IMR-90 (cell line): ENCODE data around the gene ELAC1. TPM values are rescaled to one million over a fixed set of nuclear protein-coding genes. Genes with fewer than 3 reads are reported as not detected.

ENCODE experiments used
- ATAC-seq: fragments of 200-7000 bp; cut with Tn5 transposase; 2 replicates; pipeline ENCODE4 v1.9.1; 2020; ENCODE audit warnings: low read depth, mild to moderate bottlenecking, moderate library complexity
- BruUV-seq: library from RNA; stranded (reverse); fragments of 400-500 nt; replicated peaks from 2 replicates; lab custom pipeline; 2021; lab: Mats Ljungman, UMichigan
- CTCF ChIA-PET: fragments of 300-600 bp; formaldehyde crosslinking; extraction: SDS; loops from one replicate; lab custom pipeline; 2021; ENCODE audit warnings: antibody characterized with exemption; lab: Yijun Ruan, JAX
- POLR2A ChIA-PET: fragments of 300-600 bp; sonication (Branson Sonifier 250); formaldehyde crosslinking; loops from one replicate; lab custom pipeline; 2022; ENCODE audit warnings: antibody characterized with exemption; ENCODE audit not compliant: unreplicated experiment; lab: Charles Lee
- DNase-seq: peaks from one replicate; pipeline ENCODE4 v3.0.0; 2013
- H2AFZ ChIP-seq: replicated peaks from 2 replicates; pipeline ENCODE3; 2013; ENCODE audit warnings: low read length, mild to moderate bottlenecking; ENCODE audit not compliant: poor library complexity
- H2AK5ac ChIP-seq: 2 replicates; pipeline ENCODE4 v1.6.1; 2013; ENCODE audit warnings: low read depth, low read length, inconsistent platforms
- H2AK9ac ChIP-seq: replicated peaks from 2 replicates; pipeline ENCODE3; 2013; ENCODE audit warnings: mild to moderate bottlenecking, low read depth, low read length, moderate library complexity; ENCODE audit not compliant: poor library complexity
- H2BK120ac ChIP-seq: 2 replicates; pipeline ENCODE4 v1.6.1; 2013; ENCODE audit warnings: low read depth, low read length, inconsistent platforms
- H2BK15ac ChIP-seq: 3 replicates; pipeline ENCODE4 v1.6.1; 2013; ENCODE audit warnings: low read depth, low read length, inconsistent platforms
- H2BK20ac ChIP-seq: 2 replicates; pipeline ENCODE4 v1.6.1; 2013; ENCODE audit warnings: low read depth, mild to moderate bottlenecking, inconsistent platforms, low read length, moderate library complexity
- H2BK5ac ChIP-seq: 2 replicates; pipeline ENCODE4 v1.6.1; 2013; ENCODE audit warnings: mild to moderate bottlenecking, low read depth, low read length, inconsistent platforms; ENCODE audit not compliant: poor library complexity, severe bottlenecking
- H3K14ac ChIP-seq: replicated peaks from 2 replicates; pipeline ENCODE4 v1.6.1; 2013; ENCODE audit warnings: low read depth, low read length, inconsistent platforms
- H3K18ac ChIP-seq: 2 replicates; pipeline ENCODE4 v1.6.1; 2013; ENCODE audit warnings: low read depth, low read length, control low read depth
- H3K23ac ChIP-seq: 2 replicates; pipeline ENCODE4 v1.6.1; 2013; ENCODE audit warnings: low read depth, low read length, inconsistent platforms
- H3K27ac ChIP-seq: 2 replicates; pipeline ENCODE4 v1.5.1; 2013; ENCODE audit warnings: mild to moderate bottlenecking, control low read depth, low read length; ENCODE audit not compliant: insufficient read depth
- H3K27me3 ChIP-seq: 2 replicates; pipeline ENCODE4 v1.6.1; 2013; ENCODE audit warnings: low read length; ENCODE audit not compliant: control insufficient read depth, insufficient read depth
- H3K36me3 ChIP-seq: 2 replicates; pipeline ENCODE4 v1.6.1; 2013; ENCODE audit warnings: low read length, mixed read lengths; ENCODE audit not compliant: control insufficient read depth, insufficient read depth
- H3K4ac ChIP-seq: 2 replicates; pipeline ENCODE4 v1.6.1; 2013; ENCODE audit warnings: low read depth, low read length, inconsistent platforms
- H3K4me1 ChIP-seq: 2 replicates; pipeline ENCODE4 v1.6.1; 2013; ENCODE audit warnings: low read length, mixed read lengths; ENCODE audit not compliant: control insufficient read depth, insufficient read depth
- H3K4me2 ChIP-seq: 2 replicates; pipeline ENCODE4 v1.6.1; 2013; ENCODE audit warnings: low read depth, mild to moderate bottlenecking, control low read depth, low read length, moderate library complexity
- H3K4me3 ChIP-seq: 2 replicates; pipeline ENCODE4 v1.5.1; 2013; ENCODE audit warnings: low read depth, mild to moderate bottlenecking, control low read depth, low read length, moderate library complexity; ENCODE audit not compliant: insufficient read depth
- H3K56ac ChIP-seq: 2 replicates; pipeline ENCODE4 v1.6.1; 2013; ENCODE audit warnings: low read length, inconsistent platforms; ENCODE audit not compliant: insufficient read depth; ENCODE audit errors: extremely low read depth
- H3K79me1 ChIP-seq, 2 experiments: 2 replicates each; pipeline ENCODE4 v1.6.1; 2013; ENCODE audit warnings: low read length in 2 of 2, inconsistent platforms in 1 of 2, low read depth in 1 of 2
- H3K9ac ChIP-seq: 2 replicates; pipeline ENCODE4 v1.6.1; 2013; ENCODE audit warnings: low read depth, low read length, control low read depth
- H3K9me1 ChIP-seq: 2 replicates; pipeline ENCODE4 v1.6.1; 2013; ENCODE audit warnings: low read length, inconsistent platforms; ENCODE audit not compliant: insufficient read depth
- H3K9me3 ChIP-seq: 2 replicates; pipeline ENCODE4 v1.6.1; 2013; ENCODE audit warnings: low read length; ENCODE audit not compliant: control insufficient read depth, insufficient read depth
- H4K20me1 ChIP-seq: 2 replicates; pipeline ENCODE4 v1.6.1; 2013; ENCODE audit warnings: low read length, inconsistent platforms; ENCODE audit not compliant: insufficient read depth
- H4K5ac ChIP-seq: 2 replicates; pipeline ENCODE4 v1.6.1; 2013; ENCODE audit warnings: mild to moderate bottlenecking, low read depth, low read length, control low read depth
- H4K8ac ChIP-seq, 2 experiments: 2 replicates each; pipeline ENCODE4 v1.6.1; 2013; ENCODE audit warnings: low read depth in 2 of 2, low read length in 2 of 2, control low read depth in 1 of 2, inconsistent platforms in 1 of 2
- H4K91ac ChIP-seq: 2 replicates; pipeline ENCODE4 v1.6.1; 2013; ENCODE audit warnings: low read depth, low read length, inconsistent platforms; ENCODE audit not compliant: insufficient read depth
- BHLHE40 ChIP-seq: fragments of 150-350 bp; IDR thresholded peaks from 2 replicates; pipeline ENCODE4 v1.6.1; 2016; ENCODE audit warnings: mild to moderate bottlenecking, low read depth, low read length
- CEBPB ChIP-seq: IDR thresholded peaks from 2 replicates; pipeline ENCODE4 v1.6.1; 2012; ENCODE audit warnings: low read depth, low read length, improper control_type of control experiment
- CHD1 ChIP-seq: IDR thresholded peaks from 2 replicates; pipeline ENCODE4 v1.6.1; 2012; ENCODE audit warnings: low read depth, low read length, improper control_type of control experiment
- CTCF ChIP-seq: conservative IDR thresholded peaks from 2 replicates; pipeline ENCODE4 v1.5.1; 2012; ENCODE audit warnings: mild to moderate bottlenecking, low read depth, low read length, improper control_type of control experiment
- ELK1 ChIP-seq: fragments of 150-350 bp; IDR thresholded peaks from 2 replicates; pipeline ENCODE4 v1.6.1; 2016; ENCODE audit warnings: low read depth, mild to moderate bottlenecking, low read length, moderate library complexity, borderline replicate concordance
- FOS ChIP-seq: fragments of 150-350 bp; IDR thresholded peaks from 2 replicates; pipeline ENCODE4 v1.6.1; 2016; ENCODE audit warnings: low read depth, low read length
- MAFK ChIP-seq: IDR thresholded peaks from 2 replicates; pipeline ENCODE4 v1.6.1; 2012; ENCODE audit warnings: low read depth, low read length, improper control_type of control experiment
- MAZ ChIP-seq: IDR thresholded peaks from 2 replicates; pipeline ENCODE4 v1.6.1; 2012; ENCODE audit warnings: low read depth, mild to moderate bottlenecking, low read length, improper control_type of control experiment, moderate library complexity, borderline replicate concordance
- MXI1 ChIP-seq: IDR thresholded peaks from 2 replicates; pipeline ENCODE4 v1.6.1; 2012; ENCODE audit warnings: low read depth, mild to moderate bottlenecking, low read length, moderate library complexity, borderline replicate concordance
- NFE2L2 ChIP-seq: fragments of 150-350 bp; IDR thresholded peaks from 2 replicates; pipeline ENCODE4 v1.6.1; 2016; ENCODE audit warnings: low read depth, mild to moderate bottlenecking, low read length
- POLR2A ChIP-seq: IDR thresholded peaks from 2 replicates; pipeline ENCODE4 v1.6.1; 2012; ENCODE audit warnings: mild to moderate bottlenecking, low read depth, low read length
- RAD21 ChIP-seq: IDR thresholded peaks from 2 replicates; pipeline ENCODE4 v1.6.1; 2012; ENCODE audit warnings: low read length, improper control_type of control experiment
- RCOR1 ChIP-seq: IDR thresholded peaks from 2 replicates; pipeline ENCODE4 v1.6.1; 2012; ENCODE audit warnings: mild to moderate bottlenecking, low read length, improper control_type of control experiment; ENCODE audit not compliant: insufficient replicate concordance
- RFX5 ChIP-seq: IDR thresholded peaks from 2 replicates; pipeline ENCODE4 v1.8.0; 2012; ENCODE audit warnings: low read depth, mild to moderate bottlenecking, low read length, moderate library complexity
- SMC3 ChIP-seq: fragments of 150-350 bp; IDR thresholded peaks from 2 replicates; pipeline ENCODE4 v1.6.1; 2016; ENCODE audit warnings: low read depth, mild to moderate bottlenecking, antibody characterized with exemption, low read length, moderate library complexity
- USF2 ChIP-seq: fragments of 150-350 bp; IDR thresholded peaks from 2 replicates; pipeline ENCODE4 v1.6.1; 2017; ENCODE audit warnings: mild to moderate bottlenecking, antibody characterized with exemption, low read length, low read depth
- WGBS, 2 experiments: methylation state at CpG; one replicate each; pipeline versions ENCODE4 v1.1.5 to v1.1.7; 2013; ENCODE audit warnings: missing lambda C conversion rate in 2 of 2; ENCODE audit not compliant: insufficient read length in 1 of 2; ENCODE audit errors: extremely low coverage in 2 of 2; 5-methylcytosine and 5-hydroxymethylcytosine counted together
- dilution Hi-C: fragments of 300-500 bp; cut with HindIII; formaldehyde crosslinking; loops from one replicate; pipeline ENCODE4 v1.14.3; 2018; ENCODE audit warnings: low sequenced_read_pairs; ENCODE audit not compliant: unreplicated experiment
- in situ Hi-C: fragments of 300-500 bp; cut with MboI; formaldehyde crosslinking; loops from 3 replicates; pipeline ENCODE4 v1.14.3; 2019; ENCODE audit warnings: low sequenced_read_pairs, inconsistent platforms, mixed read lengths
- intact Hi-C: fragments of 100-400 bp; cut with micrococcal nuclease; formaldehyde crosslinking; loops from 2 replicates; pipeline ENCODE4 v1.10.0; 2022
- polyA plus RNA-seq, 3 experiments: library from polyadenylated mRNA; depleted of rRNA; stranded (reverse); fragments of >200 nt; gene quantifications; 2 replicates each; pipeline ENCODE4 v1.2.3, GENCODE V29; 2012; ENCODE audit warnings: low replicate concordance in 1 of 3
- total RNA-seq: library from RNA; depleted of rRNA; stranded (reverse); fragments of >200 nt; gene quantifications from 2 replicates; pipeline ENCODE4 v1.2.3, GENCODE V29; 2012

The ELAC1 gene
- total and polyA plus RNA-seq, 2 of the 4 experiments (the other 2 are of a cell fraction) = 5.2 to 8.4 TPM

- 90% methylated on average over 2 of the region's 5 CpGs; no CpG with 5 or more reads in 1 of the 2 experiments for WGBS, 2 experiments
- no peaks in the 10 kb centered on the region for H3K27me3 ChIP-seq
- ATAC-seq (no peak), DNase-seq (no peak)
- no peaks in the 10 kb centered on the region for H3K9me1 ChIP-seq
- H3K14ac ChIP-seq = no peak overlapping the region
- H3K18ac ChIP-seq = no peak overlapping the region
- H3K4me1 ChIP-seq = no peaks in the 10 kb centered on the region
- TF ChIP-seq SMC3 = no peak
- no peak for TF ChIP-seq RAD21
- TF ChIP-seq POLR2A = no peak
- TF ChIP-seq NFE2L2 = no peak
- no peak for TF ChIP-seq ELK1
- no peak for TF ChIP-seq MXI1
- TF ChIP-seq CEBPB = no peak
- no peak for TF ChIP-seq RCOR1
- no peak for TF ChIP-seq BHLHE40
- TF ChIP-seq FOS = no peak
- TF ChIP-seq MAFK = no peak
- no peak for TF ChIP-seq USF2
- no peak for TF ChIP-seq MAZ
- no peak for TF ChIP-seq CTCF
- TF ChIP-seq RFX5 = no peak
- no peak for TF ChIP-seq CHD1
- H2BK120ac ChIP-seq = no peak overlapping the region
- no peak overlapping the region for H3K56ac ChIP-seq
- intact Hi-C loops = no loop called here
- no peak overlapping the region for H2BK5ac ChIP-seq
- in situ Hi-C loops = no loop called here
- 0 out of 2 replicates have a peak, but pooled peaks cover 2% of the 10 kb centered on the region for H3K36me3 ChIP-seq
- H2AK5ac ChIP-seq = no peak overlapping the region
- H3K4ac ChIP-seq = no peak overlapping the region
- ChIA-PET POLR2A (no interaction called here), CTCF (interaction anchor here (0.7 kb wide), 1 partner anchor 75 kb away, joined by 4 read pairs; no protein-coding TSS in a partner anchor)
- H4K20me1 ChIP-seq = no peaks in the 10 kb centered on the region
- H2BK15ac ChIP-seq = no peak overlapping the region
- BruUV-seq = no TSS peak
- no peak overlapping the region for H3K23ac ChIP-seq
- H2BK20ac ChIP-seq = no peak overlapping the region
- H4K8ac ChIP-seq = no peak overlapping the region
- no peak overlapping the region for H2AFZ ChIP-seq
- no peak overlapping the region for H4K5ac ChIP-seq
- no peak overlapping the region for H3K4me2 ChIP-seq
- no peak overlapping the region for H4K91ac ChIP-seq
- no peaks in the 10 kb centered on the region for H3K9me3 ChIP-seq
- dilution Hi-C loops = no loop called here
- H3K27ac ChIP-seq = no peak overlapping the region
- H2AK9ac ChIP-seq = no peak overlapping the region
- H3K4me3 ChIP-seq = no peak overlapping the region
- no peaks in the 10 kb centered on the region for H3K79me1 ChIP-seq
- no peak overlapping the region for H3K9ac ChIP-seq
These were observed 34.2 kb upstream of the ELAC1 start for GRCh38 chr18:50933684-50934083.
